ENCODE measurements around the gene TMEM17.

TMEM17 gene

GRCh38 chr2:62512384-62512783 is 6.4 kb upstream of the TMEM17 start:
- no peak for DNase-seq (ENCODE audit: low read depth in 2 of 2, low spot score in 1 of 2)

- no peak for DNase-seq (ENCODE audit: low read depth in 2 of 2, low spot score in 1 of 2)
Measured at GRCh38 chr2:62511636-62512035, 5.6 kb upstream of the TMEM17 start.

- no peak for DNase-seq (ENCODE audit: low read depth in 2 of 2, low spot score in 1 of 2)
Measured at GRCh38 chr2:62506421-62506750, 391 bp upstream of the TMEM17 start.

GRCh38 chr2:62505109-62505749 is 766 bp downstream of the TMEM17 start:
- DNase-seq (ENCODE audit: low read depth in 2 of 2, low spot score in 1 of 2), result no peak

GRCh38 chr2:62504657-62505056 is 1.3 kb downstream of the TMEM17 start:
- DNase-seq (ENCODE audit: low read depth in 2 of 2, low spot score in 1 of 2), result no peak

GRCh38 chr2:62501794-62502500 is 4.0 kb downstream of the TMEM17 start:
- no peak for DNase-seq (ENCODE audit: low read depth in 2 of 2, low spot score in 1 of 2)

GRCh38 chr2:62501069-62501468 is 4.9 kb downstream of the TMEM17 start:
- no peak for DNase-seq (ENCODE audit: low read depth in 2 of 2, low spot score in 1 of 2)

- DNase-seq (ENCODE audit: low read depth in 2 of 2, low spot score in 1 of 2), result no peak
Measured at GRCh38 chr2:62499430-62500060, 6.5 kb downstream of the TMEM17 start.

- no peak for DNase-seq (ENCODE audit: low read depth in 2 of 2, low spot score in 1 of 2)
Measured at GRCh38 chr2:62498739-62499138, 7.3 kb downstream of the TMEM17 start.

GRCh38 chr2:62495761-62496160 is 10.2 kb downstream of the TMEM17 start:
- DNase-seq (ENCODE audit: low read depth in 2 of 2, low spot score in 1 of 2), result no peak

GRCh38 chr2:62492048-62492447 is 13.9 kb downstream of the TMEM17 start:
- DNase-seq (ENCODE audit: low read depth in 2 of 2, low spot score in 1 of 2), result no peak

GRCh38 chr2:62489702-62490101 is 16.3 kb downstream of the TMEM17 start:
- DNase-seq (ENCODE audit: low read depth in 2 of 2, low spot score in 1 of 2), result no peak

GRCh38 chr2:62489162-62489561 is 16.8 kb downstream of the TMEM17 start:
- no peak for DNase-seq (ENCODE audit: low read depth in 2 of 2, low spot score in 1 of 2)

- DNase-seq (ENCODE audit: low read depth in 2 of 2, low spot score in 1 of 2), result no peak
Measured at GRCh38 chr2:62486439-62486765, 19.6 kb downstream of the TMEM17 start.

GRCh38 chr2:62485761-62486438 is 20.1 kb downstream of the TMEM17 start:
- DNase-seq (ENCODE audit: low read depth in 2 of 2, low spot score in 1 of 2), result no peak

GRCh38 chr2:62482558-62483352 is 23.2 kb downstream of the TMEM17 start:
- no peak for DNase-seq (ENCODE audit: low read depth in 2 of 2, low spot score in 1 of 2)

- no peak for DNase-seq (ENCODE audit: low read depth in 2 of 2, low spot score in 1 of 2)
Measured at GRCh38 chr2:62479917-62480316, 26.1 kb downstream of the TMEM17 start.

GRCh38 chr2:62478093-62478580 is 27.9 kb downstream of the TMEM17 start:
- DNase-seq (ENCODE audit: low read depth in 2 of 2, low spot score in 1 of 2), result no peak

GRCh38 chr2:62477573-62477972 is 28.4 kb downstream of the TMEM17 start:
- no peak for DNase-seq (ENCODE audit: low read depth in 2 of 2, low spot score in 1 of 2)

- DNase-seq (ENCODE audit: low read depth in 2 of 2, low spot score in 1 of 2), result no peak
Measured at GRCh38 chr2:62475172-62476011, 30.6 kb downstream of the TMEM17 start.

Data from stimulated activated CD8-positive, alpha-beta memory T cell treated with anti-CD3 and anti-CD28 coated beads, Interleukin-4, amount 100 ng/mL, for 1 hour (primary cell).